ENCODE results near the gene ANGPTL1. TPM values are rescaled to one million over a fixed set of nuclear protein-coding genes. Genes with fewer than 3 reads are reported as not detected.

Gene ANGPTL1
- total and polyA plus RNA-seq, 2 donors (not counting 1 experiment from before 2014, with no cell fraction given), result not detected

DNA sequence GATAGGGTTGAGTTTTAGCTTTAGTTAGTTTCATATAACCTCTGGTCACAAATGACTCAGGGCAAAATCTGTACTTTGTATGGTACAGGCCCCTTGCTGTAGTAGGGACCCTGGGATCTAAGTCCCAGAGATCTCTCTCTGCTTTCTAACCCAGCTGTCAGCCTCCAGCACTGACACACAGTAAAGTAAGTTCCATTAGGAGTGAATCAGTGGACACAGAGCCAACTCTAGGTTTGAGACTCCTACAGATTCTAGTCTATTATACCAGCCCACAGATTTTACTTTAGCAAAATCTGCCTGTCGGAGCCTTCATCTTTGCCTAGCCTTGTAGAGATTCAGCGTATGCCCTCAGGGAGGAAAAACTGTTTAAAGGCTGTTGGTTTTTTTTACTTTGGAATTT lies 52.5 kb downstream of the ANGPTL1 start:
- ChIA-PET CTCF (interaction anchor here (0.5 to 2.2 kb wide), 4 partner anchors 54 to 276 kb away, joined by 3 to 8 read pairs (median 4); no protein-coding TSS in a partner anchor), POLR2A (interaction anchor here (0.6 kb wide), 1 partner anchor 88 kb away, joined by 3 read pairs; no protein-coding TSS in a partner anchor)
- Histone ChIP-seq H3K9me3 (ENCODE audit: control extremely low read depth in 1 of 3, control insufficient read depth in 2 of 3, insufficient read depth in 1 of 3, low read length in 2 of 3) (no peaks in the 10 kb centered on the region), H3K9ac (ENCODE audit: low read length) (no peak overlapping the region), H3K27ac (ENCODE audit: low read length in 2 of 2) (peak overlapping the region in 1 of 2 donors; percentile 68), H3K36me3 (replicated peaks in 1 of 2; ENCODE audit: control extremely low read depth in 1 of 2, control insufficient read depth in 1 of 2, extremely low read depth in 1 of 2, insufficient read depth in 2 of 2, low read length in 1 of 2) (peaks cover 29 to 89% of the 10 kb centered on the region in 2 experiments), H4K20me1 (ENCODE audit: control insufficient read depth, insufficient read depth, low read length, poor library complexity, severe bottlenecking) (peaks cover 68% of the 10 kb centered on the region), H3K4me1 (ENCODE audit: control insufficient read depth in 2 of 2, insufficient read depth in 2 of 2, low read length in 2 of 2) (peaks cover 9 to 12% of the 10 kb centered on the region in 2 donors), H3K4me3 (ENCODE audit: control extremely low read depth in 1 of 5, extremely low read depth in 1 of 5, insufficient read depth in 1 of 5, low read depth in 2 of 5, low read length in 4 of 5) (no peak overlapping the region), H3K79me2 (ENCODE audit: control insufficient read depth, insufficient read depth, low read length) (peaks cover 88% of the 10 kb centered on the region), H3K27me3 (replicated peaks in 1 of 4; ENCODE audit: control extremely low read depth in 1 of 4, control insufficient read depth in 3 of 4, insufficient read depth in 4 of 4, low read length in 3 of 4) (no peaks in the 10 kb centered on the region), H3K4me2 (replicated peaks; ENCODE audit: low read depth, low read length, poor library complexity, severe bottlenecking) (no peak overlapping the region), H2AFZ (ENCODE audit: insufficient read depth, low read depth, low read length, poor library complexity, severe bottlenecking) (no peak overlapping the region)
- TF ChIP-seq, protein P1, sequence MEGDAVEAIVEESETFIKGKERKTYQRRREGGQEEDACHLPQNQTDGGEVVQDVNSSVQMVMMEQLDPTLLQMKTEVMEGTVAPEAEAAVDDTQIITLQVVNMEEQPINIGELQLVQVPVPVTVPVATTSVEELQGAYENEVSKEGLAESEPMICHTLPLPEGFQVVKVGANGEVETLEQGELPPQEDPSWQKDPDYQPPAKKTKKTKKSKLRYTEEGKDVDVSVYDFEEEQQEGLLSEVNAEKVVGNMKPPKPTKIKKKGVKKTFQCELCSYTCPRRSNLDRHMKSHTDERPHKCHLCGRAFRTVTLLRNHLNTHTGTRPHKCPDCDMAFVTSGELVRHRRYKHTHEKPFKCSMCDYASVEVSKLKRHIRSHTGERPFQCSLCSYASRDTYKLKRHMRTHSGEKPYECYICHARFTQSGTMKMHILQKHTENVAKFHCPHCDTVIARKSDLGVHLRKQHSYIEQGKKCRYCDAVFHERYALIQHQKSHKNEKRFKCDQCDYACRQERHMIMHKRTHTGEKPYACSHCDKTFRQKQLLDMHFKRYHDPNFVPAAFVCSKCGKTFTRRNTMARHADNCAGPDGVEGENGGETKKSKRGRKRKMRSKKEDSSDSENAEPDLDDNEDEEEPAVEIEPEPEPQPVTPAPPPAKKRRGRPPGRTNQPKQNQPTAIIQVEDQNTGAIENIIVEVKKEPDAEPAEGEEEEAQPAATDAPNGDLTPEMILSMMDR (IDR thresholded peaks at IDR 0.05), result no peak
- TF ChIP-seq EZH2 (IDR thresholded peaks at IDR 0.05; ENCODE audit: borderline replicate concordance, insufficient read depth, low read depth, low read length, poor library complexity, severe bottlenecking), result no peak
- Mint-ChIP-seq H3K4me3 (no peak overlapping the region), H3K27me3 (no peaks in the 10 kb centered on the region), H3K27ac (peak overlapping the region; percentile 86), H3K4me1 (peaks cover 55% of the 10 kb centered on the region), H3K9me3 (ENCODE audit: insufficient read depth) (no peaks in the 10 kb centered on the region)
- no peak for ATAC-seq (ENCODE audit: low read depth)
- 100% methylated on average over 2 of the region's 2 CpGs for WGBS (ENCODE audit: insufficient coverage)
- intact Hi-C loops (cut with micrococcal nuclease), result loop anchor here (5.0 kb wide), 1 partner anchor 34 kb away; no protein-coding TSS in a partner anchor
- DNase-seq, result no peak

DNA sequence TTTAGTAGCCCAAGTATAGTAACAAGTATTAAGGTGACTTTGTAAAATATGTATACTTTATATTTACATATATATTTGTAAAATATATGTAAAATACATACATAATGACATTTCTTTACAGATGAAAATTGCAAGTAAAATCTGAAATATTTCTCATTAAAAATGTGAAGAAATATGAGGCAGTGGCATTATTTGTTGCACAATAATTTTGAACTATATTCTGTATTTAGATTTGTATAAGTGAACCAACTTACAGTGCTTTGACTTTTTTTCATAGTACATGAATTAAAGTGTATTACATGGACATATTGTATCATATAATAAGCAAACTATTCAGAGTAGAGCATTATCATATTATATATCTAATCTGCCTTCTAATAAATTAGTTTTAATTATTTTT lies 60.3 kb downstream of the ANGPTL1 start:
- H3K4me1 Mint-ChIP-seq, result peaks cover 48% of the 10 kb centered on the region
- Histone ChIP-seq H3K79me2 (ENCODE audit: control insufficient read depth, insufficient read depth, low read length) (peaks cover 93% of the 10 kb centered on the region), H3K9me3 (ENCODE audit: control extremely low read depth in 1 of 3, control insufficient read depth in 2 of 3, insufficient read depth in 1 of 3, low read length in 2 of 3) (peaks cover 0 to 1% (median 0%) of the 10 kb centered on the region in 3 donors), H3K9ac (ENCODE audit: low read length) (no peak overlapping the region), H3K27ac (ENCODE audit: low read length in 2 of 2) (peak overlapping the region in 1 of 2 donors; percentile 38), H3K4me3 (ENCODE audit: control extremely low read depth in 1 of 5, extremely low read depth in 1 of 5, insufficient read depth in 1 of 5, low read depth in 2 of 5, low read length in 4 of 5) (no peak overlapping the region), H3K36me3 (replicated peaks in 1 of 2; ENCODE audit: control extremely low read depth in 1 of 2, control insufficient read depth in 1 of 2, extremely low read depth in 1 of 2, insufficient read depth in 2 of 2, low read length in 1 of 2) (peaks cover 17 to 77% of the 10 kb centered on the region in 2 experiments), H3K27me3 (replicated peaks in 1 of 4; ENCODE audit: control extremely low read depth in 1 of 4, control insufficient read depth in 3 of 4, insufficient read depth in 4 of 4, low read length in 3 of 4) (no peaks in the 10 kb centered on the region), H4K20me1 (ENCODE audit: control insufficient read depth, insufficient read depth, low read length, poor library complexity, severe bottlenecking) (peaks cover 49% of the 10 kb centered on the region), H2AFZ (ENCODE audit: insufficient read depth, low read depth, low read length, poor library complexity, severe bottlenecking) (no peak overlapping the region), H3K4me1 (ENCODE audit: control insufficient read depth in 2 of 2, insufficient read depth in 2 of 2, low read length in 2 of 2) (peaks cover 3 to 10% of the 10 kb centered on the region in 2 donors), H3K4me2 (replicated peaks; ENCODE audit: low read depth, low read length, poor library complexity, severe bottlenecking) (no peak overlapping the region)
- no peaks in the 10 kb centered on the region for H3K9me3 Mint-ChIP-seq (ENCODE audit: insufficient read depth)
- ChIA-PET POLR2A (no interaction called here), CTCF (no interaction called here)
- TF ChIP-seq, protein P1 (IDR thresholded peaks at IDR 0.05), result no peak
- TF ChIP-seq EZH2 (IDR thresholded peaks at IDR 0.05; ENCODE audit: borderline replicate concordance, insufficient read depth, low read depth, low read length, poor library complexity, severe bottlenecking), result no peak
- intact Hi-C loops (cut with micrococcal nuclease), result no loop called here
- DNase-seq (no peak), ATAC-seq (ENCODE audit: low read depth) (no peak)
- H3K27ac Mint-ChIP-seq, result no peak overlapping the region
- H3K27me3 Mint-ChIP-seq, result no peaks in the 10 kb centered on the region
- no peak overlapping the region for H3K4me3 Mint-ChIP-seq

All from B cell (primary cell).